HuH-7 (cell line): ENCODE measurements around the gene HTR3E.
"Not testable (repeated sequence)": the region's sequence is repeated elsewhere in the genome, so short reads cannot be mapped to it uniquely, and the experiment has no call there.

ENCODE experiments used
- DNase-seq: peaks from one replicate; pipeline ENCODE4 v3.0.0; 2011; ENCODE audit warnings: low spot score

The HTR3E gene, protein sequence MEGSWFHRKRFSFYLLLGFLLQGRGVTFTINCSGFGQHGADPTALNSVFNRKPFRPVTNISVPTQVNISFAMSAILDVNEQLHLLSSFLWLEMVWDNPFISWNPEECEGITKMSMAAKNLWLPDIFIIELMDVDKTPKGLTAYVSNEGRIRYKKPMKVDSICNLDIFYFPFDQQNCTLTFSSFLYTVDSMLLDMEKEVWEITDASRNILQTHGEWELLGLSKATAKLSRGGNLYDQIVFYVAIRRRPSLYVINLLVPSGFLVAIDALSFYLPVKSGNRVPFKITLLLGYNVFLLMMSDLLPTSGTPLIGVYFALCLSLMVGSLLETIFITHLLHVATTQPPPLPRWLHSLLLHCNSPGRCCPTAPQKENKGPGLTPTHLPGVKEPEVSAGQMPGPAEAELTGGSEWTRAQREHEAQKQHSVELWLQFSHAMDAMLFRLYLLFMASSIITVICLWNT

DNA sequence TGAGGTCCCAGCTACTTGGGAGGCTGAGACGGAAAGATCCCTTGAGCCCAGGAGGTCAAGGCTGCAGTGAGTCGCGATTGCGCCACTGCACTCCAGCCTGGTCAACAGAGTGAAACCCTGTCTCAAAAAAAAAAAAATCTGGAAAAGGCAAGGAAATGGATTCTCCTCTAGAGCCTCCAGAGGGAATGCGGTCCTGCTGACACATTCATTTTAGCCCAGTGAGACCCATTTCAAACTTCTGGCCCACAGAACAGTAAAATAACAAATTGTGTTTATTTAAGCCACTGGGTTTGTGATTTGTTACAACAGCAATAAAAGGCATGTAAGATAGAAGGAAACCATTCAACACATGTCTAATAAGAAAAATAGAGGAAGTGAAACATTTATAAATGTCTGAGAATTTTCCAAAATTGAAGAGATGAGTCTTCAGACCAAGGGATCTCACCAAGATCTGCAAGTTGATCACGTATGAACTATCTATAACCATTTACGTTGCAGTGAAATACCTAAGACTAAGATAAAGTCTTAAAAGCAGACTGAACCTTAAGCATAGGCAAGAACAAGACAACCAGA lies at the start of gene HTR3E:
Gene HTR3E (plus strand): TSS at position 254 of the 573 bp plus-strand sequence. CDS start 466 bp downstream, outside the sequence.
- no peak for DNase-seq

DNA sequence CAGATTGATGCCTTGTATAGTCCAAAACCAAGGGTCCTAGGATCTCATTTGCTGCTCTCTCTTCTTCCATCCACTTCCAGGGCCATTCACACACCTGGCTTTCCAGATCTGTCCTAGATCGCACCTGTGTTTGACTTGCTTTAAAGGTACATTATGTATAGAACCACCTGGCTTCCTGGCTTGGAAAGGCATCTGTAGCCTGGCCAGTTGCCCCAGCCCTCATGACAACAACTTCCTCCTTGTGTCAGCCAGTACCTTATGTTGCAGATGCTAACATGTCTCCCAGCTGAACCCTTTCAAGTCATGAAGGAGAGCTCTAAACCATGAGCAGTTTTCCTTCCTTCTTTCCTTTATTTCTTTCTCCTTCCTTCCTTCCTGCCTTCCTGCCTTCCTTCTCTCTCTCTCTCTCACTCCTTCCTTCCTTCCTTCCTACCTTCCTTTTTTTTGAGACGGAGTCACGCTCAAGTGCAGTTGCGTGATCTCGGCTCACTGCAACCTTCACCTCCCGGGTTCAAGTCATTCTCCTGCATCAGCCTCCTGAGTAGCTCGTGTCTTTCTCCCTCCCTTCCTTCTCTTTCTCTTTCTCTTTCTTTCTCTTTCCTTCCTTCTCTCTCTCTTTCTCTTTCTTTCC lies 46.5 kb upstream of the HTR3E start:
- no peak for DNase-seq

DNA sequence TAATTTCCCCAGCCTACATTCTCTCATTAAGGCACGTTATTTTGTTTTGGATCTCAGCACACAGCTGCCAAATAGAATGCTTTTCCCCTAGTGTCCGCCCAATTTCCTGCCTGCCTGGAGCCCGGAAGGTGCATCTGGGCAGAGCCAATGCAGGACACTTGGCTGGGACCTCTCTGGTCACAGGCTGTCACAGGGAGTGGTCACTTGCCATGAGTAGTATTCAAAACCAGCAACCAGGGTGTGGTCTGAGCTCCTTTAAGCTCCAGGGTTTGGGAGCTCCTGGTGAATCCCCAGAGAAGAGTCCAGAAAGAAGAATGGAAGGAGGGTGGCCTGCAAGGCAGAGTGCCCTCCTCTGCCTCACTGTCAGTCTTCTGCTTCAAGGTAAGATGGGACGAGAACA lies 44.1 kb upstream of the HTR3E start, which contains the start of gene HTR3C:
Gene HTR3C (plus strand): TSS at position 281 of the 400 bp plus-strand sequence. CDS start 34 bp downstream, at position 315.
- DNase-seq, result no peak

DNA sequence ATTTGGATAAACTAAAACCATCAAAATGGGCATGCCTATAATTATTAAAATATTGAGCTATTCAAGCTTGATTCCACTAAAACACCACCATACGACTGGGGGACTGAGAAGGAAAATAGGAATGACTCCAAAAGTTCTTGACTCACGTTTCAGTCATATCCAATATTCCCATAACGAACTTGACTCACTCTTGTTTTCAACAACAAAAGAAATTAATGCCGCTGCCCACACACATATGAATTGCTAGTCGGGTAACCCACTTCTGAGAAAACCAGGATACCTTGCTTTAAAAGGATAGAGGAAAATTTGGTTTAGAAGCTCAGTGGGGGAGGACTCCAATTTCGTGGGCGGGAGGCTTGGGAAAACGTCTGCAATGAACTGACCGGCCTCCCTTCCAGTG lies 38.8 kb upstream of the HTR3E start:
- no peak for DNase-seq

DNA sequence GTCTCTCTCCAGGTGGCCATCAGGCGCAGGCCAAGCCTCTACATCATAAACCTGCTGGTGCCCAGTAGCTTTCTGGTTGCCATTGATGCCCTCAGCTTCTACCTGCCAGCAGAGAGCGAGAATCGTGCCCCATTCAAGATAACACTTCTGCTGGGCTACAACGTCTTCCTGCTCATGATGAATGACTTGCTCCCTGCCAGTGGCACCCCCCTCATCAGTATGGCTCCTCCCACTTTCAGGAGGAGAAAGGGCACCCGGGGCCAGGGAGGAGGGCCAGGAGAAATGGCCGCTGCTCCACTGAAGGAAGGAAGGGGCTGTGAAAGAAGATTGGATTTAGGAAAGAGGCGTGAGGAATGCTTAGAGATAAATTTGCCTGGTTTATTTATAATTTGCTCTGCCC lies 37.4 kb upstream of the HTR3E start:
- DNase-seq, result no peak

DNA sequence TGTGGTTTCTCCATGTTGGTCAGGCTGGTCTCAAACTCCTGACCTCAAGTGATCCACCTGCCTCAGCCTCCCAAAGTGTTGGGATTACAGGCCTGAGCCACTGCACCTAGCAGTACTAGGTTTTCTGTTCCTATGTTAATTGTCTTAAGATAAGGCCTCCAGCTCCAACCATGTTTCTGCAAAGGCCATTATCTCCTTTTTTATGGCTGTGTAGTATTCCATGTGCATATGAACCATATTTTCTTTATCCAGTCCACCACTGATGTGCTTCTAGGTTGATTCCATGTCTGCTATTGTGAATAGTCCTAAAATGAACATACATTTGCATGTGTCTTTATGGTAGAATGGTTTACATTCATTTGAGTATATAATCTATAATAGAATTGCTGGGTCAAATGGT lies 34.2 kb upstream of the HTR3E start:
- DNase-seq, result no peak

DNA sequence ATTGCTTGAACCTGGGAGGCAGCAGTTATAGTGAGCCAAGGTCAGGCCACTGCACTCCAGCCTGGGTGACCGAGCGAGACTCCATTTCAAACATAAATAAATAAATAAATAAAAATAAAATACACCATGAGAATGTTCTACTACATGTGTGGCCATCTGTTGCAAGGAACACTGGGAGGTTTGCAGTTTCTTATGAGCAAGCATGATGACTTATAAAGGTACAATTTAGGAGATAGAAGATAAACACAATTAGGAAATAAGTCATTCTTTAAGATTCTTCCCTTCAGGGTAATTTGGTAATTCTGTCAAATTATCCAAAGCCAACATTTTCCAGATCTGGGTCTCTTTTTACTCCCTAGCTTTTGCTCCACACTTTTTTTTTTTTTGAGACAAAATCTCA lies 30.7 kb upstream of the HTR3E start:
- DNase-seq, result no peak

DNA sequence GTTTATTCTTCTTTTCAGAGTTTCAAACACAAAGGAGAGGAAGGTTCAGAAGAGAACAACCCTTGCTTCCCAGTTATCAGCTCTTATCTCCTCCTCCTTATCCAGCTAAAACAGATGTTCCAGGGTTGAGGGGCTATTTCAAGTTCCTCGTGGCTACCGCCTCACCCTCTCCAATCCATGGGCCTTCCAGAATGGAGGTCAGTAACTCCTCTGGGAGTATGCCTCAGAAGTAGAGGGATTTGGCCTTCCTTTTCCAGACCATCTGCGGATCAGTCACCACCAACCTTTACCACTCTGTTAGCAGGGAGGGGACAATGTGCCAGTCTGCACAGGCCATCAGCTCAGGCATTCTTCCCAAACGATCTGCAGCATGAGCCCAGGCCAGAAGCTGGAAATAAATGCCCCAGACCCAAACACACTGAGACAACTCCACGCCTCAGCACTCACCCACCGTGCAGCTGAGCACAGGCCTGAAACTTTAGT lies 29.2 kb upstream of the HTR3E start:
- DNase-seq, result no peak

DNA sequence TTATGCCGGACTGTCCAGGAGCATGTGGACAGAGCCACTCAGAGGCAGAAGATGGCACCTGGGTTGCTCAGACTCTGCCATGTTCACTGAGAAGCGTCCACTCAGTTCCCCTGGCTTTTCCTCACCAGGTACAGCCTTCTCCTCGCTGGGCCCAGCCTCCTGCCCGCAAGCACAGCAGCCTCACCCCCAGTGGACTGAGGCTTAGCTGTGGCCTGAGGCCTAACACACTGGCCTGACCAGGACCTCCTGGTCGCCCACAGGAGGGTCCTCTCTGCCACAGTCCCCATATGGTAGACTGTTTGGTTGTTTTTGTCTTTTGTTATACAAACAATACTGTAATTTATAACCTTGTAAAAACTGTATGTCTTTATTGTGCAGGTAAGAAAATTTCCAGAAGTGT lies 28.5 kb upstream of the HTR3E start:
- no peak for DNase-seq

DNA sequence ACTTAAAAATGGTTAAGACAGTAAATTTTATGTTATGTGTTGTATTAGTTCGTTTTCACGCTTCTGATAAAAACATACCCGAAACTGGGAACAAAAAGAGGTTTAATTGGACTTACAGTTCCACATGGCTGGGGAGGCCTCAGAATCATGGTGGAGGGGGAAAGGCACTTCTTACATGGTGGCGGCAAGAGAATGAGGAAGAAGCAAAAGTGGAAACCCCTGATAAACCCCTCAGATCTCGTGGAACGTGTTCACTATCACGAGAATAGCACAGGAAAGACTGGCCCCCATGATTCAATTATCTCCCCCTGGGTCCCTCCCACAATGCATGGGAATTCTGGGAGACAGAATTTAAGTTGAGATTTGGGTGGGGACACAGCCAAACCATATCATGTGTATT lies 25.7 kb upstream of the HTR3E start:
- DNase-seq, result not testable (repeated sequence)

DNA sequence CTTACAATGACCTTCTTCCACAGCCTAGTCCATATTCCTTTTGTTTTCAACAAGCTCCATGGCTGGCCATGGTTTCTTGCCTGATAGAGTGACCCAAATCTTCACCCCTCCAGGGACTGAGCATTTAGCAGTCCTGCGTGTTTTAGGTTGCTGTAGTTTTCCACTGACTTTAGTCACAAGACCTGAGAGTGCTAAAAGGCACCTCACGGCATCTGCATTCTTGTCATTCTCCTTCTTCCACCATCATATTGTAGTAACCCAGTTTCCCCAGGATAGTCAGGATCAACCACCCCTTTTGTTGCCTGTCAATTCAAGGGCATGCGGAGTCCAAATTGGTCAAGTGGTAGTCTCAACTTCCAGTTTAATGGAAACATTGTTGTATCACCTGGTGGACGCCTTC lies 23.2 kb upstream of the HTR3E start:
- DNase-seq, result no peak

DNA sequence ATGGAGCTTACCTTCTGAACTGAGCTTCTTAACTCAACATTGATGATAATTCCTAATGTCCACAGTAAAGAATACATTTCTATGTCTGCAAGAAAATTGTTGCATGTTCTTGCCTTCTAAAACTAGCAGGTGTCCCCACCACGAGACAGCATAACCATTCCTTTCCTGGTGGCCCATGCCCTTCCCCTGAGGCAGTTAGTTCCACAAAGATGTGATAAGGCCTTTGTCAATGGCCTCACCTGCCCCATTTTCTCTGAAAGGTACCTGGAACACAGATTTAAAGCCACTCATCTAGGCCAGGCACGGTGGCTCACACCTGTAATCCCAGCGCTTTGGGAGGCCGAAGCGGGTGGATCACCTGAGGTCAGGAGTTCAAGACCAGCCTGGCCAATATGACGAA lies 21.0 kb upstream of the HTR3E start:
- DNase-seq, result no peak

DNA sequence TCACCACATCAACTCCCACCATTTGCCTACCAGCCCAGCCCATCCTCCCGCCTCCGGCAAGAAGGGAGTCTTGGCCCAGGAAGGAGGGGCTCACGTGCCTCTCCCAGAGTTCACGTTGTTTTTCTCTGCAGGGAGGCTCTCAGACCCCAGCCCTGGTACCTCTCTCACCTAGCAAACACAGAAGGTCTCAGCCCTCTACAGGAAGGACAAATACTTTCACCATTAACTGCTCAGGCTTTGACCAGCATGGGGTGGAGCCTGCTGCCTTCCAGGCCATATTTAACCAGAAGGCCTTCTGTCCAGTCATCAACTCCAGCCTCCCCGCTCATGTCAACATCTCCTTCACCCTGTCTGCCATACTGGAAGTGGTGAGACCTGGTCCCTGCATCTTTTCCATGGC lies 19.0 kb upstream of the HTR3E start:
- no peak for DNase-seq

DNA sequence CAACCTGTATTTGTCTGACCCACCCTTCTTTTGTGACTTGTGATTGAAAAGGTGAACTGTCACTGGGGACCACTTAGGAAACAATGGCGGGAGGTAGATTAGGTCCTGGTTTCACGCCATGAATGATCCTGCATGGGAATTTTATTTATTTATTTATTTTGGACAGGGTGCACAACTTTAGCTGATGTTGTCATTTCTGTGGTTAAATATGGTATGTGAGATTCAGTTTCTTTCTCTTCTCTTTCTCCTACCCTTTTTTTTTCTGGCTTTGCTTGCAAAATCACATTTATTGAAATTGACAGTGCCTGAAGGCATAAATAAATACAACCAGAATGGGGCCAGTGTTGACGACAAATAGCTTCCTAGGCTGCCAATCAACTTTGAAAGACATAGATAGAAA lies 18.0 kb upstream of the HTR3E start:
- DNase-seq, result no peak

DNA sequence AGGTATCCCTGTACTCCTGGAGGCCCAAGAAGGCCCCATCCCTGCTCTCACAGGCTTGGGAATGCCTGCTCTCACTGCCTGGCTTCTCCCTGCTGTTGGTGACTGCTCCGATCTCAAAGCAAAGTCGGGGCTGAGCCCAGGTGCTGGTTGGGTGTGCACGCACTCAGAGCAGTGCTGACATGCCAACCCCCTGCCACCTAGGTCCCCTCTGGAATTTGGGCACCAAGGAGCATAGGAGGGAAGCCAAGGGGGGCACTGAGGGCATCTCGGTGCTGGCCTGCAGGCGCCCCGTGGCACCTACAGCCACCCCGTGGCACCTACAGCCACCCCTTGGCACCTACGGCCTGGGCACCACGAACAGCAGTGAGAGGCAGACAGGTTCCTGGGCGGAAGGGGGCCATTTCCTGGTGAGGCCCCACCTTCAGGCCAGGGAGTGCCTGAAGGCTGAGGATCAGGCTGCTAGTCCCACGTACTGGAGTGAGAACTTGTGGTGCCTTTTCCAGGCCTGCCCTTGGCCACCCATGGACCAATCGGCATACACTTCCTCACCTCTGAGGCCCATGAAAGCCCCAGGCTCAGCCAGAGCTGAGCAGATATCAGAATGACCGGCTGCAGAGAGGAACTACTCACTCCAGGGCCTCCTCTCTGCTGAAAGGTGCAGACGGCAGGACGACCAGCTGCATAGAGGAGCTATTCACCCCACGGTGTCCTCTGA lies 15.6 kb upstream of the HTR3E start:
- DNase-seq, result no peak

DNA sequence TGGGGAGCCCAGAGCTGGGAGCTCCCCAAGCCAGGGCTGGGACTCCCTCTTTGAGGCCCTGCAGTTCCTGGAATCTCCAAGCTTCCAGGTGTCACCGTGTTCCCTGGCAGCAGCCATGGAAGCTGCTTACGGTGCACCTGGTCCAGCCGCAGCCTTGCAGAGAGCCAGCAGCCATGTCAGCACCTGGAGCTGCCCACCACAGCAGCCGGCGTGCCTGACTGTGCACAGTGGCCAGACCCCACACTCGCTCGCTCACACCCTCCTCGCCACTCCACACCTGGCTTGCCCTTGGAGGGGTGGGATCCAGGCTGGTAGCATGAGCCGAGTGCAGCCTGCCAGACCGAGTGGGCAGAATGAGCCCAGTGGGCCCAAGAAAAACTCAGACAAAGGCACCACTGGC lies 14.8 kb upstream of the HTR3E start:
- DNase-seq, result no peak

DNA sequence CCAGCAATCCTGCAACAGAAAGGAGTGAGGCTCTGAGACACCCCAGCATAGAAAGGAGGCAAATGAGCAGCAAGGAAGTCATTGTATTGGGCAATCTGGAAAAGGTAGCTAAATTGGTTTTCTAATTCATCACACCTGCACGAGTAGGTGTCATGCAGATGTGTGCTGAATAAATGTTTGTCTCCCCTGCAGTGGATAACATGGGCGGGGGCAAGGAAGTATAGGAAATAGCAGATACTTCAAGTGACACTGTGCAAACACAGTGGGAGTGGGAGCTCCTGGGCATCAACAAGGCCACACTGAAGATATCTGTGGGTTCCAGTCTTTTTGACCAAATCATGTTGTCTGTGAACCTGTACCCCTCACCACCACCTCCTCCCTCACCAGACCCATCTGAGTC lies 14.4 kb upstream of the HTR3E start:
- no peak for DNase-seq

DNA sequence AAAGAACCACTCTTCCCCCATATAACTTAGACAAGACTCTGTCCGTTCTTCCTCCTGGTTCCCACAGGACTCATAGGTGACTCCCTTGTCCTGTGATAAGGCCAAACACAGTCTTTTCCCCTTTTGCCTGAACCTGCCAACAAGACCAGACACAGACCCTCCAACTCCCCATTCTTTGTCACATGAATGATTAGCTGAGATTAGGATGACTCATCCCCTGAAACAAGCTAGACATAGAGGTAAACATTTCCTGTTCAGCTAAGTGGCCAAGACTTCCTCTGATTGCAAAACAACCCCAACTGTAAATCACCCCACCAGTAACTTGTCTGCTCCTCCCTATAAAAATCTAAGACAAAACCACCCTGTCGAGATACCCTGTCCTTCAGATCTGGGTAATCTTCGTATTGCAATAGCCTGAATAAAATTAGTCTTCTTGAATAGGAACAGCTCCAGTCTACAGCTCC lies 11.4 kb upstream of the HTR3E start:
- DNase-seq, result peak; percentile 28

DNA sequence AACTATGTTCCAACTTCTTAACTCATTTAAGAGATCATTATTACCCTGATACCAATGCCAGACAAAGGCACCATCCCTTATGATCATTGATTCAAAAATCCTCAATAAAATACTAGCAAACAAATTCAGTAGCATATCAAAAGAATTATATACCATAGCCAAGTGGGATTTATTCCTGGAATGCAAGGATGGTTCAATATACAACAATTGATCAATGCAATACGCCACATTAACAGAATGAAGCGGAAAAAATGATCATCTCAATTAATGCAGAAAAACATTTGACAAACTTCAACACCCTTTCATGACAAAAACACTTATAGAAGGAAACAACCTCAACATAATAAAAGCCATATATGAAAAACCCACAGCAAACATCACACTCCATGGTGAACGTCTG lies 4.7 kb upstream of the HTR3E start:
- no peak for DNase-seq

DNA sequence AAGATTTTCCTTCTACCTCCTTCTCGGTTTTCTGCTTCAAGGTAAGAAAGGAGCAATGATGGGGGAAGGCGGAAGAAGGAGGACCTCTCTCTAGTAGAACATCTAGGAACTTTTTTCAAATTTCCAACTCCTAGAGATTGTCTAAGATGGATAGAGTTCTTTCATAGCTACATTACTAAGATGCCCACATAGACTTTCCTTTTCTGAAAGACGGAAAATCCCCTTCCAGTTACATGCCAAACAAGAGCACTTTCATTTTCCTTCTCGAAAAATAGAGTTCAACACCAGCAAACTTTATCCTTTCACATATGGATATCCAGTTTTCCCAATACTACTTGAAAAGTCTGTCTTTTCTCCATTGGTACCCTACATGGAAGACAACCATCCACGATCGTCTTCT lies 692 bp downstream of the HTR3E start:
- DNase-seq, result no peak

DNA sequence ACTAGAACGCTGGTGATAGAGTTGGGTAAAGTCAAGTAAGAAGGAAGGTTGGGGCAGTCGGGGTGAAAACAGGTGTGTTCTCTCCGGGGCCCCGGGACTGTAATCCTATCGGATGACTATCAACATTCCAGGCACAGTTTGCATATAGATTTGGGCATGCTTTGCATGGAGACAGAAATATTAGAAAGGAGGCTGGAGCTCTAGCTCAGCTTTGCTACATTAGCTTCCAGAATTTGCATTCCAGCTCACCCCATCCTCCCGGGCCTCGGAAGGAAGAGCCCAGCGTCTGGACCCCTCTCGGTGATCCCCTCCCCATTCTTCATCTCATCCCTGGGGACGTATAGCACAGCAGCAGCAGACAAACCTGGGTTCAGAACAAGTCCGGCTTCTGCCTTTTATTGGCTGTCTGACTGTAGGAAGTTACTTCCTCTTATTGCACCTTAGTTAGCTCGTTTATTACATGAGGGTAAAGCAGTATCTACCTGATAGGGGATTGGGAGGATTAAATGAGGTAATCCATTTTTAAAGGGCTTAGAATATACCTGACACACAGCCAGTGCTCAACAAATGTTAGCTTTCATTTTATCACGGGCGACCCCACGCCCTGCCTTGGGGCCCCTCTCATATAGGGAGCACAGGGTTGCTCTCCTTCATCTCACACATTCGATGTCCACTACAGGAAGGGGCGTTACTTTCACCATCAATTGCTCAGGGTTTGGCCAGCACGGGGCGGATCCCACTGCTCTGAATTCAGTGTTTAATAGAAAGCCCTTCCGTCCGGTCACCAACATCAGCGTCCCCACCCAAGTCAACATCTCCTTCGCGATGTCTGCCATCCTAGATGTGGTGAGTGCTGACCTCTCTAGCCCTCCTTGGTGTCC lies 3.2 kb downstream of the HTR3E start:
- DNase-seq, result no peak
